Measurements from ENCODE around the gene CD163.

- TF ChIP-seq REST (IDR thresholded peaks at IDR 0.05; ENCODE audit: insufficient read depth in 1 of 2, low read depth in 2 of 2, low read length in 1 of 2) (no peak), CTCF (IDR thresholded peaks at IDR 0.05) (no peak), SIN3A (IDR thresholded peaks at IDR 0.05; ENCODE audit: borderline replicate concordance, insufficient read depth, low read depth, low read length) (no peak), POLR2AphosphoS5 (IDR thresholded peaks at IDR 0.05; ENCODE audit: low read depth, low read length) (no peak)
Measured at GRCh38 chr12:7479771-7480170, 23.8 kb downstream of the CD163 start.

Data from Panc1 (cell line).